Keratinocyte (primary cell): Measurements from ENCODE around the gene TMC1.

Source experiments
- CTCF ChIP-seq, 3 experiments: IDR thresholded peaks in 1 of 3; conservative IDR thresholded peaks in 1 of 3; optimal IDR thresholded peaks in 1 of 3; 2 replicates in 2 of 3; 3 replicates in 1 of 3; pipeline versions ENCODE3 to v1.5.1; 2011; ENCODE audit warnings: low read length in 3 of 3, mild to moderate bottlenecking in 3 of 3, moderate library complexity in 2 of 3, control low read depth in 1 of 3, inconsistent platforms in 1 of 3; ENCODE audit not compliant: insufficient read depth in 2 of 3; ENCODE audit errors: extremely low read depth in 1 of 3
- EZH2 ChIP-seq: IDR thresholded peaks from one replicate; pipeline ENCODE4 v1.6.1; 2012; ENCODE audit warnings: inconsistent platforms, mild to moderate bottlenecking, low read length, moderate library complexity

GRCh38 chr9:72533322-72533721, 11.9 kb downstream of the TMC1 start:
- TF ChIP-seq EZH2 (no peak), CTCF (optimal IDR thresholded peaks at IDR 0.05 in 1 of 3, IDR thresholded peaks at IDR 0.05 in 1 of 3, conservative IDR thresholded peaks at IDR 0.05 in 1 of 3; ENCODE audit: extremely low read depth in 1 of 3, insufficient read depth in 2 of 3, low read length in 3 of 3) (no peak)
